NCI-H2171 treated with DMSO at 0.1 percent for 48 hours (cell line): ENCODE results near the gene LAMTOR4.

Experiments
- DNase-seq: peaks from one replicate; lab custom pipeline; 2025; lab: John Stamatoyannopoulos, UW

Gene LAMTOR4

DNA sequence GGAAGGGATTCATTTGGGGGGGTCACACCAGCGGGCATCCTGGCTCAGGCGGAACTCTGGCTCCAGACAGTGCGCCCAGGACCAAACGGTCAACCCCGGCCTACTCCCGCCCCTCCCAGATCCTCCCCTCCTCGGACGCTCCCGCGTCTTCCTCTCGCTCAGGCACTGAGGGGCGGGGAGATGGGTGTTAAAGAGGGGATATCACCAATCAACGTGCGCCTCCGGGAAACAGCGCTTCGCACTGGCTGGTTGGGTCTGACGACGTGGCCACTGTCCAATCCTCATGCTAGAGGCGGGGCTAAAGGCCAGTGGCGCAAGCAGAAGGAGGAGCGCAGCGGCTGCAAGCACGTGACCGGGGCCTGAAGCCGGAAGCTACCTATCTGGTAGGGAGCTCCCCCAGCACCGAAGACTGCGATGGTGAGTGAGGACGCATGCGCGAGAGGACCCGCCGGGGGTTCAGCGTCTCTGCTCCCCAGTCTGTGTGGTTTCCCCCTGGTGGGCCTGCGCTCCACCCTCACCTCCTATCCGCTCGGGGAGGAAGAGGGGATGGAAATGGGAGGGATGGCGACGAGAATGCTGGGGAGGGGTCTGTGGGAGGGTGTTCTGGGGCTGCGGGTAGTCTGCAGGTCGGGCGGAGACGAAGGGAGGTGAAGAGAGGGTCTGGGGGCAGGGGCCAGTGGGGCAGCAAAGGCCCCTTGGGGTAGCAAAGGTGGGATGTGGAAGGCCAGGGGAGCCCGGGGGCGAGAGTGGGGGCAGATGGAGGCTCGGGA lies at the start of gene LAMTOR4:
TSS of gene LAMTOR4 (plus strand) at position 360 of the 770 bp plus-strand sequence. CDS start at position 415, 55 bp downstream.
- DNase-seq: peak; percentile 98

DNA sequence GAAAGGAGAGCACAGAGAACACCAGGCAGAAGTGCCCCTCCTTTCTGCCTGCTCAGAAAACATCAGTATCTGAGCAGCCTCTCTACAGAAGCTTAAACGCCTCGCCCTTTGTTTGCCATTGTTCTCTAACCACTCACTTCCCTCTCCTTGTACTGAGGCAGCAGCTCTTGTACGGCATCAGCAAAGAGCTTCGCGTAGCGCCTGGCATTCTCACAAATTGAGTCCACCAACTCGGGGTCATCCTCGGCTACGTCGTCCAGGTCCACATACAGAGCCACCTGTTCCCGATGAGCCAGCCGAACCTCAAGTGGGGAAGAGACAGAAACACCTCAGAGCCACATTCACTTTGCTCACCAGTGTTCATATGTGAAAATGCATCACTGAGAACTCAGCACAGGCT lies 49.3 kb upstream of the LAMTOR4 start:
- no peak for DNase-seq

DNA sequence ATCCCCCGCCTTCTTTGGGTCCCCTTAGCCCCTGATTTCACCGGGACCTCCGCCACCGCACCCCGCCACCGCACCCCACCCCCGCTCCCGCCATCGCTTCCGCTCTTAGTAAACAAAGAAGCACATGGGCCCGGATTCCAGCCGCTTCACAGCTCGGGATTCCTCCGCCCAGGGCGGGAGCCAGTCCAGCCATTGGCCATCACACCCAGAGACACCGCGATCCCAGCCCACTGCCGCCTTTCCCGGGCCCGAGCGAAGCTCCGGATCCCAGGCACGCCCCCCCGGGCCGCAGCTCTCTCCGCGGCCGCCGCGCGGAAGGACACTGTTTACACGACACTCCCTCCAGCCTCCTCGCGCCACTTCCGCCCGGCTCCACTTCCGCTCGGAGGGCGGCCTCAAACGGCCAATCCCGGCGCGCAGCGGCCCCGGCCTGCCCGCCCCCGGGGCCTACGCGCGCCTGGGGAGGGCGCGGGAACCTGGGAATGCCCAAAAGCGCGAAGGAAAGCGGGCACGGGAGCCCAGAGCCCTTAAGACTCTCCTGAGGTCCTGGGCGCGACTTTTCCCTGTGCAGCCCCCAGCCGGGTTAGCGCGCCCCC lies 48.2 kb upstream of the LAMTOR4 start:
- DNase-seq: peak; percentile 89

DNA sequence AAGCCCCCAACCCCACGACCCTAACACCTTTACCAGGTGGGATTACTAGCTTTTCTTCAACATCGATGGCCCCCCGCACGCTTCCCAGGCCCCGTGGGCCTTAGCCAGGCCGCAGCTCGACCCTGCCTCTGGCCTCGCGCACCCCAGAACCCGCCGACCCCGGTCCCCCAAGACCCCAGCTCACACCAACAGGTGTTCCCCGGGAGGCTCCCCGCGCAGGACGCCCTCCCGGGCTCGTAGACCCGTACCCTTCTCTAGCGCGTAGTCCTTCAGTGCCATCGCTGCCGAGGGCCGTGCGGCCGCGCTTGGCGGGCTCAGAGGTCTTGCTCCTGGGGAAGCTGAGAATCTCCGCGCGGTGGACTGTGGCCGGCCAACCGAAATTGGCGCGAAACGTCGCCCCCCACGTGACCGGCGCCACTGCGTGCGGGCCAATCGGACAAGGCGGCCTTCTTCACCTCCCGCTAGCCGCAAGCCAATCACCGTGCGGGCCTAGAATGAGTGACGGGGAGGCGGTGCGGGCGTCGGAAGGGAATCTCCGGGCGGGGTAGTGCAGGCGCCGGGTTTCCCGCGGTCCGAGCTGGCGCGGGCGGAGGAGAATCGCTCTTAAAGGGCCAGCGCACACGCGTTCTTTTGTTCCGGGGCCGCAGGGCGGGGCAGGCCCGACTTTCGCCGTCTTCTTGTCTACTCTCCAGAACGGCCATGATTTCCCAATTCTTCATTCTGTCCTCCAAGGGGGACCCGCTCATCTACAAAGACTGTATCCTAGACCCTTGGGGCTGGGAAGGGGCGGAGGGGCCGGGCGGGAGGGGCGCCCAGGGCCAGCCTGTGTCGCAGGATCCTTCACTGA lies 47.5 kb upstream of the LAMTOR4 start, which contains the start of the genes AP4M1 and MCM7:
TSS of gene AP4M1 (plus strand) at position 628 of the 847 bp plus-strand sequence. CDS start at position 700, 72 bp downstream.
TSS of gene MCM7 (minus strand) at position 382 of the 847 bp plus-strand sequence. CDS start at position 279, 103 bp downstream.
- peak; percentile 99 for DNase-seq

- DNase-seq: no peak
Observed at GRCh38 chr7:100102950-100103840, 45.5 kb upstream of the LAMTOR4 start.

GRCh38 chr7:100105534-100105933 lies 43.2 kb upstream of the LAMTOR4 start:
- DNase-seq: no peak

DNA sequence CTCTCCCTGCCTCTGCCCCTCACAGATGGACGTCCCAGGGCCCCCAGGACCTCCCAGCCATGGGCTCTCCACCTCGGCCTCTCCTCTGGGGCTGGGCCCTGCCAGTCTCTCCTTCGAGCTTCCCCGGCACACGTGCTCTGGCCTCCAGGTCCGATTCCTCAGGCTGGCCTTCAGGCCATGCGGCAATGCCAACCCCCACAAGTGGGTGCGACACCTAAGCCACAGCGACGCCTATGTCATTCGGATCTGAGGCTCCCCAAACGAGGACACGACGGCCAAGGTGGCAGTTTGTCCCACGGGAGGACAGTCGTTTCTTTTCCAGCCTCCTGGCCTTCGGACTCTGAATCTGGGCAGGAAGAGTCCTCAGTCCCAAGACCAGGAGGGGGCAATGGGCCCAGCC lies 42.1 kb upstream of the LAMTOR4 start:
- no peak for DNase-seq

DNA sequence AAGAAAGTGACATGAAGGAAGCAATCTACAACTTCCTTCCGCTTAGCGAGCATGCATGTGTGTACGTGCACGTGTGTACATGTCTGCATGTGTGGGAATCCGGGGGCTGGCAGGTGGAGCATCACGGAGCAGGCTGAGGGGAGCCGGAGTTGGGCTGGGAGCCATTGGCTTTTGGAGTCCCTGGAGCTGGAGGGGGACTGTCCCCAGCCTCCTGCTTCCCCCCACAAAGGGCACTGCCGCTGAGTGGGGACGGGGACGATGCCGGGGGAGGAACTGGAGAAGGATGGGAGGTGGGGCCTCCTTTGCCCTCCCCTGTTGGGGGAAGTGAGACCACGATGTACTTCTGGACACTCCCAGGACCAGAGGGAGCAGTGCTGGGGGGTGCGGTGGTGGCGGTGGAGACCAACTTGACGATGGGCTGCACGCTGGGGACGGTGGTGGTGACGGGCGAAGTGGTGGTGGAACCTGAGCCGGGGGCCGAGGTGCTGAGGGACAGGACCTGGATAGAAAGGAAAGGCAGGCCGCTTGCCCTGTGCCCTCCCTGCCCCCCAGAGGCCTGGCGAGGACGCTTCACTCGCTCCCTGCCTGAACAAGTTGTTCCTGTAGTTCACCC lies 41.5 kb upstream of the LAMTOR4 start:
- no peak for DNase-seq

GRCh38 chr7:100107890-100108289 lies 40.8 kb upstream of the LAMTOR4 start:
- no peak for DNase-seq

GRCh38 chr7:100109521-100110163 lies 39.1 kb upstream of the LAMTOR4 start:
- no peak for DNase-seq

- DNase-seq: no peak
Observed at GRCh38 chr7:100111156-100111555, 37.6 kb upstream of the LAMTOR4 start.

GRCh38 chr7:100111914-100112313 lies 36.8 kb upstream of the LAMTOR4 start:
- no peak for DNase-seq

DNA sequence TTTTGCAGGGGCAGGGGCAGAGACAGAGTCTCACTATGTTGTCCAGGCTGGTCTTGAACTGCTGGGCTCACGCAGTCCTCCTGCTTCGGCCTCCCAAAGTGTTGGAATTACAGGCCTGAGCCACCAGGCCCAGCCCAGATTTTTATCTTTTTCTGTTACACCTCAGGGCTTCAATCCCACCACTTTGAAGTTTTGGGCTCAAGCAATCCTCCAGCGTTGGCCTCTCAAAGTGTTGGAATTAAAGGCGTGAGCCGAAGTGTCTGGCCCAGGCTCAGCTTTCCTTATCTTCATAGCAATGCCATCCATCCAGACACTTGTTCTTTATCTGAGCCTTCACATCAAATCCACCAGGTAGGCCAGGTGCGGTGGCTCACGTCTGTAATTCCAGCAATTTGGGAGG lies 33.7 kb upstream of the LAMTOR4 start:
- no peak for DNase-seq

- no peak for DNase-seq
Observed at GRCh38 chr7:100118388-100119071, 30.2 kb upstream of the LAMTOR4 start.

DNA sequence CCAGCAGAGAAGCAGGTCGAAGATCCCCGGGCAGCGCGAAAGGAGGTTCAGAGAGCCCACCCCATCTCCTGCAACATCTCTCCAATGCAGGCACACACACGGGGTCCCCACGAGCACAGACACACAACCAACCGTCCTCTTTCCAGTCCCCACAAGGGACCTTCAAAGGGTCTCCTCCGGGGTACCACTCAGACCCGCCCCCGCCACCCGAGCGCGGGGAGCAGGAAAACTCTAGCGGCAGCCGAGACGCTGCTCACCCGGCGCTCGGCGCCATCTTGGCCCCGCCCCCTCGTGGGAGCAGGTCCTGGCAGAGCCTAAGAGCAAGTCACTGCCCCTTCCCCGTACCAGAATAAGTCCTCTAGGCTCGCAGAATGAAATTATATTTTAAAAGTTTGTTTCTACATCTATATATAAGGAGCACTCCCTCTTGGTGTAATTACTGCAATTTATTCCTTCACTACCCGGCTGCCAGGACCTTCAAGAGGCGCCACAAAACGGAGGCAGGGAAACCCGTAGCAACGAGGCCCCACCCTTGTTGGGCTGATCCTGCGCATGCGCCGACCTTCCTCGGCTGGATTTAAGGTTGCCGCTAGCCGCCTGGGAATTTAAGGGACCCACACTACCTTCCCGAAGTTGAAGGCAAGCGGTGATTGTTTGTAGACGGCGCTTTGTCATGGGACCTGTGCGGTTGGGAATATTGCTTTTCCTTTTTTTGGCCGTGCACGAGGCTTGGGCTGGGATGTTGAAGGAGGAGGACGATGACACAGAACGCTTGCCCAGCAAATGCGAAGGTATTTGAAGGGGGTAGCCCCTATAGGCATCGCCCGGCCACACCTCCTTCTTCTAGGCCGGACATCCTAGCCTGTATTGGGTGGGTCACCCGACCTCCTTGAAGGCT lies 29.4 kb upstream of the LAMTOR4 start, which contains the start of the genes CNPY4 and TAF6:
TSS of gene CNPY4 (plus strand) at position 563 of the 898 bp plus-strand sequence. CDS start at position 674, 111 bp downstream.
TSS of gene TAF6 (minus strand) at position 287 of the 898 bp plus-strand sequence. CDS start 5,149 bp downstream, outside the sequence.
- DNase-seq: peak; percentile 95

- DNase-seq: peak; percentile 67
Observed at GRCh38 chr7:100119970-100120732, 28.6 kb upstream of the LAMTOR4 start.

DNA sequence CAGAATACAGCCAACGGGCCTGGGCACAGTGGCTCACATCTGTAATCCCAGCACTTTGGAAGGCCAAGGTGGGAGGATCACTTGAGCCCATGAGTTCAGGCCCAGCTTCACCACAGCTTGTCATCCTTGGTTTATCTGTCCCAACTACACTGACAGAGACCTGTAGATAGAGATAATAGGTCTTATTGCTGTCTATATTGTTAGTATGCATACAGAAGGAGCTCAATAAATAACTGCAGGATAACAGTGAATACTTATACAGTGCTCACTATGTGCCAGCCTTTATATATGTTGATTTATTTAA lies 28.0 kb upstream of the LAMTOR4 start:
- no peak for DNase-seq

DNA sequence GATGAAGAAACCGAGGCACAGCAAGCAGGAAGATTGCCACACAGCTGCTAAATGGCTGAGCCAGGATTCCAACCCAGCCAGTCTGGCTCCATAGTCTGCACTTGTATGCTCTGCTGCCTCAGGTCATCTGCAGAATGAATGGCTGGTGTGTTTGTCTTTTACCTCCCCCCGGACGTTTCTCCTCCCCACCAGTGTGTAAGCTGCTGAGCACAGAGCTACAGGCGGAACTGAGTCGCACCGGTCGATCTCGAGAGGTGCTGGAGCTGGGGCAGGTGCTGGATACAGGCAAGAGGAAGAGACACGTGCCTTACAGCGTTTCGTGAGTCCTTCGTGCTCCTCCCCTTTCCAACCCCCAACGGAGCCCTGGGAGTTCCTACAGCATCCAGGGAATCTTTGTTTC lies 26.7 kb upstream of the LAMTOR4 start:
- no peak for DNase-seq
